Left renal pelvis (tissue), 4 donors: Measurements from ENCODE around the gene ALDH18A1. TPM values are rescaled to one million over a fixed set of nuclear protein-coding genes. Genes with fewer than 3 reads are reported as not detected.
"Not testable (repeated sequence)": the region's sequence is repeated elsewhere in the genome, so short reads cannot be mapped to it uniquely, and the experiment has no call there.

Source experiments
- DNase-seq, 4 donors: peaks; one replicate each; pipeline ENCODE4 v3.0.0-alpha.2; 2013; ENCODE audit warnings: low read depth in 4 of 4, low spot score in 3 of 4
- polyA plus RNA-seq, 4 donors: library from polyadenylated mRNA; unstranded; fragments of 120-200 nt; gene quantifications; one replicate each; pipeline ENCODE4 v1.2.1, GENCODE V29; 2013; ENCODE audit not compliant: insufficient read length in 4 of 4

The ALDH18A1 gene
- polyA plus RNA-seq, 4 donors = 69.5 to 86.5 (median 76.7) TPM

GRCh38 chr10:95651346-95652060 lies 5.0 kb downstream of the ALDH18A1 start:
- DNase-seq = no peak

GRCh38 chr10:95650232-95650631 lies 6.3 kb downstream of the ALDH18A1 start:
- no peak for DNase-seq

GRCh38 chr10:95648138-95648537 lies 8.4 kb downstream of the ALDH18A1 start:
- no peak for DNase-seq

GRCh38 chr10:95646160-95646559 lies 10.4 kb downstream of the ALDH18A1 start:
- no peak for DNase-seq

- DNase-seq = no peak
Observed at GRCh38 chr10:95644901-95645300, 11.6 kb downstream of the ALDH18A1 start.

GRCh38 chr10:95640891-95641315 lies 15.6 kb downstream of the ALDH18A1 start:
- DNase-seq = no peak

GRCh38 chr10:95637911-95638310 lies 18.6 kb downstream of the ALDH18A1 start:
- no peak for DNase-seq

- DNase-seq = no peak
Observed at GRCh38 chr10:95637140-95637539, 19.4 kb downstream of the ALDH18A1 start.

- DNase-seq = no peak
Observed at GRCh38 chr10:95635319-95635733, 21.2 kb downstream of the ALDH18A1 start.

- DNase-seq = peak in 3 of 4 donors; percentile 4 to 12 (median 10)
Observed at GRCh38 chr10:95628786-95629185, 27.7 kb downstream of the ALDH18A1 start.

GRCh38 chr10:95626500-95626899 lies 30.0 kb downstream of the ALDH18A1 start:
- DNase-seq = no peak

- DNase-seq = not testable (repeated sequence)
Observed at GRCh38 chr10:95620415-95620814, 36.1 kb downstream of the ALDH18A1 start.

GRCh38 chr10:95618101-95618500 lies 38.4 kb downstream of the ALDH18A1 start:
- DNase-seq = no peak

- no peak for DNase-seq
Observed at GRCh38 chr10:95616446-95616845, 40.1 kb downstream of the ALDH18A1 start.

GRCh38 chr10:95613330-95613729 lies 43.2 kb downstream of the ALDH18A1 start:
- DNase-seq = no peak

- DNase-seq = no peak
Observed at GRCh38 chr10:95610727-95611126, 45.8 kb downstream of the ALDH18A1 start.

- no peak for DNase-seq
Observed at GRCh38 chr10:95606922-95607321, 49.6 kb downstream of the ALDH18A1 start.

- DNase-seq = no peak
Observed at GRCh38 chr10:95605163-95605562, 51.3 kb downstream of the ALDH18A1 start.

GRCh38 chr10:95604630-95605029 lies 51.9 kb downstream of the ALDH18A1 start:
- DNase-seq = no peak

GRCh38 chr10:95602382-95602781 lies 54.1 kb downstream of the ALDH18A1 start:
- DNase-seq = no peak

- DNase-seq = peak; percentile 64 to 83 (median 79)
Observed at GRCh38 chr10:95601116-95601719, 55.3 kb downstream of the ALDH18A1 start.

- no peak for DNase-seq
Observed at GRCh38 chr10:95600158-95600557, 56.4 kb downstream of the ALDH18A1 start.
